ENCODE results near the gene SULT1A1. TPM values are rescaled to one million over a fixed set of nuclear protein-coding genes. Genes with fewer than 3 reads are reported as not detected.

SULT1A1 gene
- total and polyA plus RNA-seq, 2 of the 13 experiments (the other 11 are each of a cell fraction or from before 2014, with no cell fraction given): 114 to 147 TPM

DNA sequence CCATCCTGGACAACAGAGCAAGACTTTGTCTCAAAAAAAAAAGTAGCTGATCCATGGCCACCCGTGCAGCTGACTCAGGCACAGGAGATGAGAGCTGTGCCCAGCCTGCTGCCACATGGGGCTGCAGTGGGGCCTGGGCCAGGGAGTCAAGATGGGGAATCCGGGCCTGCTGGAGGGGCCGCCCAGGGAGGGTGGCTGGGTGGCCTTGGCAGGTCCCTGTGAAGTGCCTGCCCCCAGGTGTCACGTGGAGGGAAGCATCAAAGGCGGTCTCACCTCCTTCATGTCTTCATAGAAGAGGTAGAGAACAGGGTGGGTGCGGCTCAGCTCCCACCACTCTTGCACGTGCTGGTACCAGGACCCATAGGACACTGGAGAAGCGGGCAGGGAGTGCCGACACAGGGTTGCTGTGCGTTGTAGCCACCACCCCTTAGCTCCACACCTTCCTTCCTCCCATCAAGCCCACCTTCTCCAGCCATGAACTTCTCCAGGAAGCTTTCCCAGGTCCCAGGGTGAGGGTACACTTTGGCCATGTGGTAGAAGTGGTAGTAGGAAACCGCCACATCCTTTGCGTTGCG, 16.8 kb downstream of the SULT1A1 start (continued):
- TF ChIP-seq, protein P1, sequence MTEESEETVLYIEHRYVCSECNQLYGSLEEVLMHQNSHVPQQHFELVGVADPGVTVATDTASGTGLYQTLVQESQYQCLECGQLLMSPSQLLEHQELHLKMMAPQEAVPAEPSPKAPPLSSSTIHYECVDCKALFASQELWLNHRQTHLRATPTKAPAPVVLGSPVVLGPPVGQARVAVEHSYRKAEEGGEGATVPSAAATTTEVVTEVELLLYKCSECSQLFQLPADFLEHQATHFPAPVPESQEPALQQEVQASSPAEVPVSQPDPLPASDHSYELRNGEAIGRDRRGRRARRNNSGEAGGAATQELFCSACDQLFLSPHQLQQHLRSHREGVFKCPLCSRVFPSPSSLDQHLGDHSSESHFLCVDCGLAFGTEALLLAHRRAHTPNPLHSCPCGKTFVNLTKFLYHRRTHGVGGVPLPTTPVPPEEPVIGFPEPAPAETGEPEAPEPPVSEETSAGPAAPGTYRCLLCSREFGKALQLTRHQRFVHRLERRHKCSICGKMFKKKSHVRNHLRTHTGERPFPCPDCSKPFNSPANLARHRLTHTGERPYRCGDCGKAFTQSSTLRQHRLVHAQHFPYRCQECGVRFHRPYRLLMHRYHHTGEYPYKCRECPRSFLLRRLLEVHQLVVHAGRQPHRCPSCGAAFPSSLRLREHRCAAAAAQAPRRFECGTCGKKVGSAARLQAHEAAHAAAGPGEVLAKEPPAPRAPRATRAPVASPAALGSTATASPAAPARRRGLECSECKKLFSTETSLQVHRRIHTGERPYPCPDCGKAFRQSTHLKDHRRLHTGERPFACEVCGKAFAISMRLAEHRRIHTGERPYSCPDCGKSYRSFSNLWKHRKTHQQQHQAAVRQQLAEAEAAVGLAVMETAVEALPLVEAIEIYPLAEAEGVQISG (CRISPR knock-in tag; IDR thresholded peaks at IDR 0.05): no peak
- TF ChIP-seq KDM4B (CRISPR knock-in tag; IDR thresholded peaks at IDR 0.05) (no peak), DPF2 (CRISPR knock-in tag; IDR thresholded peaks at IDR 0.05; ENCODE audit: borderline replicate concordance, low read depth) (no peak), RBAK (CRISPR knock-in tag; IDR thresholded peaks at IDR 0.05) (no peak), MXI1 (IDR thresholded peaks at IDR 0.05; ENCODE audit: borderline replicate concordance, low read depth, low read length) (no peak), KDM3A (CRISPR knock-in tag; IDR thresholded peaks at IDR 0.05; ENCODE audit: low read depth) (no peak), KMT2A (CRISPR knock-in tag; IDR thresholded peaks at IDR 0.05) (0 out of 2 replicates have a peak, but pooled peaks have one; percentile 33), NFIB (CRISPR knock-in tag; IDR thresholded peaks at IDR 0.05; ENCODE audit: borderline replicate concordance) (no peak), GMEB2 (CRISPR knock-in tag; IDR thresholded peaks at IDR 0.05; ENCODE audit: low read depth) (no peak), ZNF687 (CRISPR knock-in tag; IDR thresholded peaks at IDR 0.05) (peak; percentile 40; the same call in 1 of the 2 replicates), PCBP1 (IDR thresholded peaks at IDR 0.05; ENCODE audit: borderline replicate concordance, low read depth, low read length) (no peak), ZKSCAN5 (CRISPR knock-in tag; IDR thresholded peaks at IDR 0.05) (no peak), ZBTB38 (CRISPR knock-in tag; IDR thresholded peaks at IDR 0.05) (no peak)
- TF ChIP-seq, protein P2, sequence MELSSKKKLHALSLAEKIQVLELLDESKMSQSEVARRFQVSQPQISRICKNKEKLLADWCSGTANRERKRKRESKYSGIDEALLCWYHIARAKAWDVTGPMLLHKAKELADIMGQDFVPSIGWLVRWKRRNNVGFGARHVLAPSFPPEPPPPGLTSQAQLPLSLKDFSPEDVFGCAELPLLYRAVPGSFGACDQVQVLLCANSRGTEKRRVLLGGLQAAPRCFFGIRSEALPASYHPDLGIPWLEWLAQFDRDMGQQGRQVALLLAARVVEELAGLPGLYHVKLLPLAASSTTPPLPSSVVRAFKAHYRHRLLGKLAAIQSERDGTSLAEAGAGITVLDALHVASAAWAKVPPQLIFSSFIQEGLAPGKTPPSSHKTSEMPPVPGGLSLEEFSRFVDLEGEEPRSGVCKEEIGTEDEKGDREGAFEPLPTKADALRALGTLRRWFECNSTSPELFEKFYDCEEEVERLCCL (CRISPR knock-in tag; IDR thresholded peaks at IDR 0.05; ENCODE audit: borderline replicate concordance): no peak
- TF ChIP-seq, protein P3, sequence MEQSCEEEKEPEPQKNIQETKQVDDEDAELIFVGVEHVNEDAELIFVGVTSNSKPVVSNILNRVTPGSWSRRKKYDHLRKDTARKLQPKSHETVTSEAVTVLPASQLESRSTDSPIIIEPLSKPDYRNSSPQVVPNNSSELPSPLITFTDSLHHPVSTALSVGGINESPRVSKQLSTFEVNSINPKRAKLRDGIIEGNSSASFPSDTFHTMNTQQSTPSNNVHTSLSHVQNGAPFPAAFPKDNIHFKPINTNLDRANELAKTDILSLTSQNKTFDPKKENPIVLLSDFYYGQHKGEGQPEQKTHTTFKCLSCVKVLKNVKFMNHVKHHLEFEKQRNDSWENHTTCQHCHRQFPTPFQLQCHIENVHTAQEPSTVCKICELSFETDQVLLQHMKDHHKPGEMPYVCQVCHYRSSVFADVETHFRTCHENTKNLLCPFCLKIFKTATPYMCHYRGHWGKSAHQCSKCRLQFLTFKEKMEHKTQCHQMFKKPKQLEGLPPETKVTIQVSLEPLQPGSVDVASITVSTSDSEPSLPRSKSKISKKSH (CRISPR knock-in tag; IDR thresholded peaks at IDR 0.05; ENCODE audit: borderline replicate concordance): no peak
- TF ChIP-seq, protein P4, sequence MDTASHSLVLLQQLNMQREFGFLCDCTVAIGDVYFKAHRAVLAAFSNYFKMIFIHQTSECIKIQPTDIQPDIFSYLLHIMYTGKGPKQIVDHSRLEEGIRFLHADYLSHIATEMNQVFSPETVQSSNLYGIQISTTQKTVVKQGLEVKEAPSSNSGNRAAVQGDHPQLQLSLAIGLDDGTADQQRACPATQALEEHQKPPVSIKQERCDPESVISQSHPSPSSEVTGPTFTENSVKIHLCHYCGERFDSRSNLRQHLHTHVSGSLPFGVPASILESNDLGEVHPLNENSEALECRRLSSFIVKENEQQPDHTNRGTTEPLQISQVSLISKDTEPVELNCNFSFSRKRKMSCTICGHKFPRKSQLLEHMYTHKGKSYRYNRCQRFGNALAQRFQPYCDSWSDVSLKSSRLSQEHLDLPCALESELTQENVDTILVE (CRISPR knock-in tag; IDR thresholded peaks at IDR 0.05): no peak
